ENCODE results near the gene SEMA4C. TPM values are rescaled to one million over a fixed set of nuclear protein-coding genes. Genes with fewer than 3 reads are reported as not detected.
A peak's percentile ranks its signal among the peaks of the same experiment; 100 is the strongest.

Gene SEMA4C
- total and polyA plus RNA-seq, 9 of the 15 experiments (the other 6 are each of a cell fraction or from before 2014, with no cell fraction given): 0.32 to 59.7 (median 23.9) TPM

DNA sequence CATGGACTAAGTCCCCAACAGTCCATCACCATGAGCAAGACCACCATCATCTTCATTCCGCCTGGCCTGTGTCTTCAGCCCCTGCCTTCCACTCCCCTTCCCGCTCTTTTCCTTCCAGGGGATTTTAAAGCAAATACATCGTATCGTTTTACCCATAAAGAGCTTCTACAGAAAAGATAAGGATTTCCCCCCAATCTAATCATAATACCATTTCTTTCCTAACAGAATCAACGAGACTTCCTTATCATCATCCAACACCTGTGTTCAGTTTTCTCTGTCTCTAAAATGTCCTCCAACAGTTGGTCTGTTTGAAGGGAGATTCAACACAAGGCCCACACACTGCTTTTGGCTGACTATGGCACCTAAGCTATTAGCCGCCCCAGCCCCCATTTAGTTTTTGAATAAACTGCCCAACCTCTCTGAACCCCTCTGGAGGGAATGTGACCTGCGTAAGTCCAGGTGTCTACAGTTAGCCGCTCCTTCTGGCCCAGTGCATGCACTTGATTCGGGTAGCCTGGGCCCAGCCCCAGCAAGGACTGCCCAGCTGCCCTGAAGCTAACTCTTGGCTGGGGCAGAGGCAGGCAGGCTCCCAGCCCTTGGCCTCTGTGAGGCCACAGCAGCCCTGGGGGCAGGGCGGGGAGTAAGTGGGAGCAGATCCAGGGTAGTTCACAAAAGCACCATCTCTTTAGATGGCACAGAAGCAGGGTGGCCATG, 25.3 kb upstream of the SEMA4C start (continued):
- peak; percentile 51; the same call in 1 of the 2 replicates for TF ChIP-seq JUND (IDR thresholded peaks at IDR 0.05; ENCODE audit: borderline replicate concordance, low read depth, low read length)
- no peak; the same call in 2 of the 3 replicates for TF ChIP-seq JUND (tag; IDR thresholded peaks at IDR 0.05; ENCODE audit: borderline replicate concordance, low read depth, low read length)
- TF ChIP-seq TAF7 (tag; IDR thresholded peaks at IDR 0.05): no peak
- TF ChIP-seq ZNF589 (CRISPR knock-in tag; IDR thresholded peaks at IDR 0.05; ENCODE audit: low read depth): 0 out of 2 replicates have a peak, but pooled peaks have one; percentile 17
- no peak for TF ChIP-seq TBP (optimal IDR thresholded peaks at IDR 0.05; ENCODE audit: low read depth, low read length)
- TF ChIP-seq ZNF184 (CRISPR knock-in tag; IDR thresholded peaks at IDR 0.05): no peak
- TF ChIP-seq MTA1 (IDR thresholded peaks at IDR 0.05; ENCODE audit: borderline replicate concordance): peak; percentile 76
- TF ChIP-seq PTRF (tag; IDR thresholded peaks at IDR 0.05): no peak
- TF ChIP-seq, protein P1, sequence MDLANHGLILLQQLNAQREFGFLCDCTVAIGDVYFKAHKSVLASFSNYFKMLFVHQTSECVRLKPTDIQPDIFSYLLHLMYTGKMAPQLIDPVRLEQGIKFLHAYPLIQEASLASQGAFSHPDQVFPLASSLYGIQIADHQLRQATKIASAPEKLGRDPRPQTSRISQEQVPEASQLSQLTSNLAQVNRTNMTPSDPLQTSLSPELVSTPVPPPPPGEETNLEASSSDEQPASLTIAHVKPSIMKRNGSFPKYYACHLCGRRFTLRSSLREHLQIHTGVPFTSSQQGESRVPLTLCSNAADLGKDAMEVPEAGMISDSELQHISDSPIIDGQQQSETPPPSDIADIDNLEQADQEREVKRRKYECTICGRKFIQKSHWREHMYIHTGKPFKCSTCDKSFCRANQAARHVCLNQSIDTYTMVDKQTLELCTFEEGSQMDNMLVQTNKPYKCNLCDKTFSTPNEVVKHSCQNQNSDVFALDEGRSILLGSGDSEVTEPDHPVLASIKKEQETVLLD (IDR thresholded peaks at IDR 0.05): peak; percentile 87
- no peak for TF ChIP-seq DIDO1 (tag; IDR thresholded peaks at IDR 0.05; ENCODE audit: low read depth)
- peak; percentile 50; the same call in 1 of the 2 replicates for TF ChIP-seq KHSRP (IDR thresholded peaks at IDR 0.05)
- no peak for TF ChIP-seq ZNF124 (CRISPR knock-in tag; IDR thresholded peaks at IDR 0.05)
- no peak for TF ChIP-seq EGR1 (conservative IDR thresholded peaks at IDR 0.05)
- TF ChIP-seq ZNF134 (CRISPR knock-in tag; conservative IDR thresholded peaks at IDR 0.05): 0 out of 2 replicates have a peak, but pooled peaks have one; percentile 31
- TF ChIP-seq, protein P2, sequence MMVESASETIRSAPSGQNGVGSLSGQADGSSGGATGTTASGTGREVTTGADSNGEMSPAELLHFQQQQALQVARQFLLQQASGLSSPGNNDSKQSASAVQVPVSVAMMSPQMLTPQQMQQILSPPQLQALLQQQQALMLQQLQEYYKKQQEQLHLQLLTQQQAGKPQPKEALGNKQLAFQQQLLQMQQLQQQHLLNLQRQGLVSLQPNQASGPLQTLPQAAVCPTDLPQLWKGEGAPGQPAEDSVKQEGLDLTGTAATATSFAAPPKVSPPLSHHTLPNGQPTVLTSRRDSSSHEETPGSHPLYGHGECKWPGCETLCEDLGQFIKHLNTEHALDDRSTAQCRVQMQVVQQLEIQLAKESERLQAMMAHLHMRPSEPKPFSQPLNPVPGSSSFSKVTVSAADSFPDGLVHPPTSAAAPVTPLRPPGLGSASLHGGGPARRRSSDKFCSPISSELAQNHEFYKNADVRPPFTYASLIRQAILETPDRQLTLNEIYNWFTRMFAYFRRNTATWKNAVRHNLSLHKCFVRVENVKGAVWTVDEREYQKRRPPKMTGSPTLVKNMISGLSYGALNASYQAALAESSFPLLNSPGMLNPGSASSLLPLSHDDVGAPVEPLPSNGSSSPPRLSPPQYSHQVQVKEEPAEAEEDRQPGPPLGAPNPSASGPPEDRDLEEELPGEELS (CRISPR knock-in tag; IDR thresholded peaks at IDR 0.05; ENCODE audit: borderline replicate concordance): no peak
- TF ChIP-seq ERF (CRISPR knock-in tag; IDR thresholded peaks at IDR 0.05): no peak; the same call in 1 of the 2 replicates
- TF ChIP-seq ZNF253 (CRISPR knock-in tag; conservative IDR thresholded peaks at IDR 0.05): no peak
- peak in 1 of 2 experiments; percentile 79; a peak in 2 of 4 replicates for TF ChIP-seq ARNT (IDR thresholded peaks at IDR 0.05)
- TF ChIP-seq, protein P3, sequence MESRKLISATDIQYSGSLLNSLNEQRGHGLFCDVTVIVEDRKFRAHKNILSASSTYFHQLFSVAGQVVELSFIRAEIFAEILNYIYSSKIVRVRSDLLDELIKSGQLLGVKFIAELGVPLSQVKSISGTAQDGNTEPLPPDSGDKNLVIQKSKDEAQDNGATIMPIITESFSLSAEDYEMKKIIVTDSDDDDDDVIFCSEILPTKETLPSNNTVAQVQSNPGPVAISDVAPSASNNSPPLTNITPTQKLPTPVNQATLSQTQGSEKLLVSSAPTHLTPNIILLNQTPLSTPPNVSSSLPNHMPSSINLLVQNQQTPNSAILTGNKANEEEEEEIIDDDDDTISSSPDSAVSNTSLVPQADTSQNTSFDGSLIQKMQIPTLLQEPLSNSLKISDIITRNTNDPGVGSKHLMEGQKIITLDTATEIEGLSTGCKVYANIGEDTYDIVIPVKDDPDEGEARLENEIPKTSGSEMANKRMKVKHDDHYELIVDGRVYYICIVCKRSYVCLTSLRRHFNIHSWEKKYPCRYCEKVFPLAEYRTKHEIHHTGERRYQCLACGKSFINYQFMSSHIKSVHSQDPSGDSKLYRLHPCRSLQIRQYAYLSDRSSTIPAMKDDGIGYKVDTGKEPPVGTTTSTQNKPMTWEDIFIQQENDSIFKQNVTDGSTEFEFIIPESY (CRISPR knock-in tag; IDR thresholded peaks at IDR 0.05): no peak
- TF ChIP-seq SMARCA4 (IDR thresholded peaks at IDR 0.05): peak; percentile 96
- TF ChIP-seq, protein P4, sequence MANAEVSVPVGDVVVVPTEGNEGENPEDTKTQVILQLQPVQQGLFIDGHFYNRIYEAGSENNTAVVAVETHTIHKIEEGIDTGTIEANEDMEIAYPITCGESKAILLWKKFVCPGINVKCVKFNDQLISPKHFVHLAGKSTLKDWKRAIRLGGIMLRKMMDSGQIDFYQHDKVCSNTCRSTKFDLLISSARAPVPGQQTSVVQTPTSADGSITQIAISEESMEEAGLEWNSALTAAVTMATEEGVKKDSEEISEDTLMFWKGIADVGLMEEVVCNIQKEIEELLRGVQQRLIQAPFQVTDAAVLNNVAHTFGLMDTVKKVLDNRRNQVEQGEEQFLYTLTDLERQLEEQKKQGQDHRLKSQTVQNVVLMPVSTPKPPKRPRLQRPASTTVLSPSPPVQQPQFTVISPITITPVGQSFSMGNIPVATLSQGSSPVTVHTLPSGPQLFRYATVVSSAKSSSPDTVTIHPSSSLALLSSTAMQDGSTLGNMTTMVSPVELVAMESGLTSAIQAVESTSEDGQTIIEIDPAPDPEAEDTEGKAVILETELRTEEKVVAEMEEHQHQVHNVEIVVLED (CRISPR knock-in tag; IDR thresholded peaks at IDR 0.05): no peak
- peak; percentile 91 for TF ChIP-seq NFRKB (IDR thresholded peaks at IDR 0.05; ENCODE audit: low read depth)
- TF ChIP-seq BCOR (IDR thresholded peaks at IDR 0.05): peak; percentile 52; the same call in 1 of the 2 replicates
- peak; percentile 71; the same call in 1 of the 2 replicates for TF ChIP-seq SMARCC2 (IDR thresholded peaks at IDR 0.05; ENCODE audit: low read depth)
